Measurements from ENCODE around the gene LRP2BP. TPM values are rescaled to one million over a fixed set of nuclear protein-coding genes. Genes with fewer than 3 reads are reported as not detected.
"Not testable (repeated sequence)": the region's sequence is repeated elsewhere in the genome, so short reads cannot be mapped to it uniquely, and the experiment has no call there.

Gene LRP2BP
- total RNA-seq, 1 experiment from 2014 or later, result 0.33 TPM

DNA sequence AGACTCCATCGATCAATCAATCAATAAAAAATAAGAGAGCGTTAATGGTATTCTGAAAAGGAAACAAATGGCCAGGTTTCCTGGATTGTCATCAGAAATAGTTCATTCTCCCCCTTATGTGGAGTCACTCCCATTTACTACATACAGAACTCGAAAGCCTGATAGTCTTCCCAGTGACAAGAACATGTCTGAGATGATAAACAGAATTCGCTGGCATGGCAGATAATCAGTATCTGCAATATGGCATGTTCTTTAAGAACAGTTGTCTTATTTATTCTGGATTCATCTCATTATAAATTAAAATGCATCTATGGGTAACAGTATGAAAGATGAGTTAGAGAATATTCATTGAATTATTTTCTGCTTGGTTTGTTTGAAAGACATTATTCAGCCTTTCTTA lies 61.4 kb downstream of the LRP2BP start:
- no TSS peak for BruUV-seq (replicated peaks)
- ATAC-seq, result no peak
- CTCF ChIA-PET, result no interaction called here

DNA sequence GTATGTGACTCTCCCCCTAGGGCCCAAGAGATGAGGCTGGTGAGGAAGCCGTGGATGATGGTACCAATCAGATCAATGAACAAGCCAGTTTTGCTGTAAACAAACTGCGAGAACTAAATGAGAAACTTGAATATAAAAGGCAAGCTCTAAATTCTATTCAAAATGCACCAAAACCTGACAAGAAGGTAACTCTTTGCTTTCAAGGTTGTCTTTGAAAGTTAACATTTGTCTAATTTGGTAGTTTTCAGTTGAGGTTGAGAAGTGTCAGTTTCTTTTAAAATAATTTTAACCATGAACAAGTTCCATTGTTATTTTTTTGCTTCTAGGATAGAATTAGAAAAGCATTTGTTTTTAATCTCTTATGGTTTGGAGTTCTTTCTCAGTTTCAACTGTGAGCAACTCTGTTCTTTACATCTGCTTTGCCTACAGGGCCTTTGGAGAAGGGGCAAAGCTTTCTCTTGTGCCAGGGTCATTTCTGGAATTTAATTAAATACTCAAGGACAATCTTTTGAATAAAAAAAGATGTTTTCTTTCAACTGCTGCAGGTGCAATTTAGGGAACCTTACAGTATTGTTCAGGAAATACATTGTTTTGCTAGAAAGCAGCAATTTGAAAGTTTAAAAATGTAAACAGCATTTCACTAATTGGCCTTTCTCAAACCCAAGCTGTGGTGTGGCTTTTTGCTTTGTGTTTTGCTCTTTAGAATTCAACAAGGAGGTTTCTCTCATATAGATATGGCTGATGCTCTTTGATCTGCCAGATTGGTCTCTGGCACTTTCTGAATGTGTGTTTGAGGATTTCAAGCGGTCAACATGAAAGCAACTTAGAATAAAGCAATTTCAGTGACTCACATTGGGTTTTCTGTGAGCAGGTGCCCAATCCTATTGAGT lies 62.9 kb downstream of the LRP2BP start:
- Histone ChIP-seq H3K4me3 (ENCODE audit: low read depth in 2 of 2, low read length in 2 of 2) (no peak overlapping the region), H3K27ac (ENCODE audit: low read length) (no peak overlapping the region), H3K9me3 (ENCODE audit: control insufficient read depth, insufficient read depth, low read depth, low read length) (no peaks in the 10 kb centered on the region), H3K36me3 (ENCODE audit: control insufficient read depth, insufficient read depth, low read length) (no peaks in the 10 kb centered on the region), H3K27me3 (ENCODE audit: control insufficient read depth, insufficient read depth, low read length) (no peaks in the 10 kb centered on the region), H3K4me1 (ENCODE audit: control insufficient read depth, insufficient read depth, low read length) (no peaks in the 10 kb centered on the region)
- TF ChIP-seq SIN3A (IDR thresholded peaks at IDR 0.05; ENCODE audit: borderline replicate concordance, insufficient read depth, low read depth, low read length), result no peak
- TF ChIP-seq, protein P1, sequence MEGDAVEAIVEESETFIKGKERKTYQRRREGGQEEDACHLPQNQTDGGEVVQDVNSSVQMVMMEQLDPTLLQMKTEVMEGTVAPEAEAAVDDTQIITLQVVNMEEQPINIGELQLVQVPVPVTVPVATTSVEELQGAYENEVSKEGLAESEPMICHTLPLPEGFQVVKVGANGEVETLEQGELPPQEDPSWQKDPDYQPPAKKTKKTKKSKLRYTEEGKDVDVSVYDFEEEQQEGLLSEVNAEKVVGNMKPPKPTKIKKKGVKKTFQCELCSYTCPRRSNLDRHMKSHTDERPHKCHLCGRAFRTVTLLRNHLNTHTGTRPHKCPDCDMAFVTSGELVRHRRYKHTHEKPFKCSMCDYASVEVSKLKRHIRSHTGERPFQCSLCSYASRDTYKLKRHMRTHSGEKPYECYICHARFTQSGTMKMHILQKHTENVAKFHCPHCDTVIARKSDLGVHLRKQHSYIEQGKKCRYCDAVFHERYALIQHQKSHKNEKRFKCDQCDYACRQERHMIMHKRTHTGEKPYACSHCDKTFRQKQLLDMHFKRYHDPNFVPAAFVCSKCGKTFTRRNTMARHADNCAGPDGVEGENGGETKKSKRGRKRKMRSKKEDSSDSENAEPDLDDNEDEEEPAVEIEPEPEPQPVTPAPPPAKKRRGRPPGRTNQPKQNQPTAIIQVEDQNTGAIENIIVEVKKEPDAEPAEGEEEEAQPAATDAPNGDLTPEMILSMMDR (IDR thresholded peaks at IDR 0.05), result no peak
- POLR2A ChIA-PET, result no interaction called here
- in situ Hi-C loops (cut with HindIII; ENCODE audit: low pct_unique_long_range_greater_than_20kb, low sequenced_read_pairs) (no loop called here), intact Hi-C loops (cut with micrococcal nuclease; ENCODE audit: unreplicated experiment) (no loop called here)
- CTCF ChIA-PET, result no interaction called here
- BruUV-seq (replicated peaks), result no TSS peak
- no peak for ATAC-seq
- DNase-seq (ENCODE audit: low read depth, low spot score), result no peak

More for the DNA sequence above, 61.4 kb downstream of the LRP2BP start:
- in situ Hi-C loops (cut with HindIII; ENCODE audit: low pct_unique_long_range_greater_than_20kb, low sequenced_read_pairs) (no loop called here), intact Hi-C loops (cut with micrococcal nuclease; ENCODE audit: unreplicated experiment) (no loop called here)
- Histone ChIP-seq H3K27ac (ENCODE audit: low read length) (no peak overlapping the region), H3K9me3 (ENCODE audit: control insufficient read depth, insufficient read depth, low read depth, low read length) (no peaks in the 10 kb centered on the region), H3K4me3 (ENCODE audit: low read depth in 2 of 2, low read length in 2 of 2) (no peak overlapping the region), H3K36me3 (ENCODE audit: control insufficient read depth, insufficient read depth, low read length) (no peaks in the 10 kb centered on the region), H3K27me3 (ENCODE audit: control insufficient read depth, insufficient read depth, low read length) (no peaks in the 10 kb centered on the region), H3K4me1 (ENCODE audit: control insufficient read depth, insufficient read depth, low read length) (no peaks in the 10 kb centered on the region)
- DNase-seq (ENCODE audit: low read depth, low spot score), result no peak
- TF ChIP-seq TCF7L2 (IDR thresholded peaks at IDR 0.05; ENCODE audit: low read depth, low read length) (no peak), POLR2AphosphoS5 (IDR thresholded peaks at IDR 0.05; ENCODE audit: low read depth, low read length) (no peak), SIN3A (IDR thresholded peaks at IDR 0.05; ENCODE audit: borderline replicate concordance, insufficient read depth, low read depth, low read length) (no peak)
- TF ChIP-seq, protein P1 (IDR thresholded peaks at IDR 0.05), result no peak
- TF ChIP-seq, protein P2, sequence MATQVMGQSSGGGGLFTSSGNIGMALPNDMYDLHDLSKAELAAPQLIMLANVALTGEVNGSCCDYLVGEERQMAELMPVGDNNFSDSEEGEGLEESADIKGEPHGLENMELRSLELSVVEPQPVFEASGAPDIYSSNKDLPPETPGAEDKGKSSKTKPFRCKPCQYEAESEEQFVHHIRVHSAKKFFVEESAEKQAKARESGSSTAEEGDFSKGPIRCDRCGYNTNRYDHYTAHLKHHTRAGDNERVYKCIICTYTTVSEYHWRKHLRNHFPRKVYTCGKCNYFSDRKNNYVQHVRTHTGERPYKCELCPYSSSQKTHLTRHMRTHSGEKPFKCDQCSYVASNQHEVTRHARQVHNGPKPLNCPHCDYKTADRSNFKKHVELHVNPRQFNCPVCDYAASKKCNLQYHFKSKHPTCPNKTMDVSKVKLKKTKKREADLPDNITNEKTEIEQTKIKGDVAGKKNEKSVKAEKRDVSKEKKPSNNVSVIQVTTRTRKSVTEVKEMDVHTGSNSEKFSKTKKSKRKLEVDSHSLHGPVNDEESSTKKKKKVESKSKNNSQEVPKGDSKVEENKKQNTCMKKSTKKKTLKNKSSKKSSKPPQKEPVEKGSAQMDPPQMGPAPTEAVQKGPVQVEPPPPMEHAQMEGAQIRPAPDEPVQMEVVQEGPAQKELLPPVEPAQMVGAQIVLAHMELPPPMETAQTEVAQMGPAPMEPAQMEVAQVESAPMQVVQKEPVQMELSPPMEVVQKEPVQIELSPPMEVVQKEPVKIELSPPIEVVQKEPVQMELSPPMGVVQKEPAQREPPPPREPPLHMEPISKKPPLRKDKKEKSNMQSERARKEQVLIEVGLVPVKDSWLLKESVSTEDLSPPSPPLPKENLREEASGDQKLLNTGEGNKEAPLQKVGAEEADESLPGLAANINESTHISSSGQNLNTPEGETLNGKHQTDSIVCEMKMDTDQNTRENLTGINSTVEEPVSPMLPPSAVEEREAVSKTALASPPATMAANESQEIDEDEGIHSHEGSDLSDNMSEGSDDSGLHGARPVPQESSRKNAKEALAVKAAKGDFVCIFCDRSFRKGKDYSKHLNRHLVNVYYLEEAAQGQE (IDR thresholded peaks at IDR 0.05; ENCODE audit: insufficient read depth in 1 of 2, low read depth in 2 of 2, low read length in 1 of 2), result no peak
- POLR2A ChIA-PET, result no interaction called here

DNA sequence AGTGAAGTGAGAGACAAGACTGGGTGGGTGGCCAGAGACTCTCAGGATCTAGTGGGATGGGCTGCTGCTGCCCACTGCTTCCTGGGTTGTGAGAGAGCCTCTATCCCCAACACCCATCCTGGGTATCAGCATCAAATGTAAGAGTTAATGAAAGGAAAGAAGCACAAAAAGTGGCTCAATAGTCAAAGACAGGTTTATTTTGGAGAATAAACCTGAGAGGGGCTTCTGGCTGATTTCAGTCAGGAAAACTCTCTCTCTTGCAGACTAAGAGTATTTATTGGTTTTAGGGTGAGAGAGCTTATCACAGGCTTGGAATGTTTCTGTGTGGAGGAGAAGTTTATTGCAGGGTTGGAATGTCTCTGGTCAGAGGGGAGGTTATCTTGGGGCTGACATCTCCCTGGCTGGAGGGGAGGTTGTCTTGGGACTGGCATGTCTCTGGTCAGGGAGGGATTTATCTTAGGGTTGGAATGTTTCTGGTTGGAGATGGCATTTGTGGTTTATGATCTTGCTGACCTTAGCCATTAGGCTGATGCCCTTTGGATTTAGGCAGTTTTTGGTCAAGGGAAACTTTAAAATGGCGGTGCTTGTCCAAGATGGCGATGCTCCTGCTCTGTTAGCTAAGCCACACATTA lies 65.7 kb downstream of the LRP2BP start:
- BruUV-seq (replicated peaks); H3K27ac ChIP-seq (ENCODE audit: low read length); ATAC-seq; intact Hi-C loops (cut with micrococcal nuclease; ENCODE audit: unreplicated experiment); DNase-seq (ENCODE audit: low read depth, low spot score); POLR2A ChIA-PET; H3K4me3 ChIP-seq (ENCODE audit: low read depth in 2 of 2, low read length in 2 of 2); H3K9me3 ChIP-seq (ENCODE audit: control insufficient read depth, insufficient read depth, low read depth, low read length); CTCF ChIA-PET; H3K4me1 ChIP-seq (ENCODE audit: control insufficient read depth, insufficient read depth, low read length); in situ Hi-C loops (cut with HindIII; ENCODE audit: low pct_unique_long_range_greater_than_20kb, low sequenced_read_pairs); H3K27me3 ChIP-seq (ENCODE audit: control insufficient read depth, insufficient read depth, low read length); H3K36me3 ChIP-seq (ENCODE audit: control insufficient read depth, insufficient read depth, low read length): not testable (repeated sequence)

Data from Panc1 (cell line).